C1 segment of cervical spinal cord (tissue), 14 donors: ENCODE results near the gene ETV6.

Experiments used
- DNase-seq, 14 donors: peaks; one replicate each; lab custom pipeline; 2025; lab: John Stamatoyannopoulos, UW

Gene ETV6

GRCh38 chr12:11717519-11717961 lies 68.1 kb downstream of the ETV6 start:
- DNase-seq, result no peak

GRCh38 chr12:11718105-11718504 lies 68.6 kb downstream of the ETV6 start:
- DNase-seq, result no peak

- peak in 1 of 14 donors; percentile 34 for DNase-seq
These were observed 69.3 kb downstream of the ETV6 start for GRCh38 chr12:11718768-11719253.

GRCh38 chr12:11719678-11720099 lies 70.2 kb downstream of the ETV6 start:
- peak in 8 of 14 donors; percentile 18 to 71 (median 37) for DNase-seq

GRCh38 chr12:11722071-11722470 lies 72.6 kb downstream of the ETV6 start:
- DNase-seq, result no peak

GRCh38 chr12:11722578-11723138 lies 73.2 kb downstream of the ETV6 start:
- no peak for DNase-seq

GRCh38 chr12:11723993-11724392 lies 74.5 kb downstream of the ETV6 start:
- DNase-seq, result no peak

GRCh38 chr12:11724888-11725311 lies 75.4 kb downstream of the ETV6 start:
- no peak for DNase-seq

- no peak for DNase-seq
These were observed 76.2 kb downstream of the ETV6 start for GRCh38 chr12:11725686-11726085.

- no peak for DNase-seq
These were observed 77.2 kb downstream of the ETV6 start for GRCh38 chr12:11726659-11727058.

GRCh38 chr12:11727133-11727664 lies 77.7 kb downstream of the ETV6 start:
- no peak for DNase-seq

GRCh38 chr12:11728154-11728755 lies 78.8 kb downstream of the ETV6 start:
- no peak for DNase-seq

GRCh38 chr12:11729008-11729407 lies 79.5 kb downstream of the ETV6 start:
- DNase-seq, result no peak

- DNase-seq, result no peak
These were observed 80.1 kb downstream of the ETV6 start for GRCh38 chr12:11729439-11730150.

GRCh38 chr12:11730299-11731041 lies 81.0 kb downstream of the ETV6 start:
- DNase-seq, result no peak

GRCh38 chr12:11731042-11731357 lies 81.5 kb downstream of the ETV6 start:
- DNase-seq, result no peak

GRCh38 chr12:11731455-11731854 lies 82.0 kb downstream of the ETV6 start:
- no peak for DNase-seq

GRCh38 chr12:11732023-11732422 lies 82.5 kb downstream of the ETV6 start:
- no peak for DNase-seq

- DNase-seq, result no peak
These were observed 83.2 kb downstream of the ETV6 start for GRCh38 chr12:11732715-11733114.

- no peak for DNase-seq
These were observed 85.2 kb downstream of the ETV6 start for GRCh38 chr12:11734580-11735180.

GRCh38 chr12:11738450-11738849 lies 89.0 kb downstream of the ETV6 start:
- no peak for DNase-seq
